A673 (cell line): ENCODE data around the gene OBSCN. TPM values are rescaled to one million over a fixed set of nuclear protein-coding genes. Genes with fewer than 3 reads are reported as not detected.

Experiments used
- BruUV-seq: library from RNA; stranded (reverse); fragments of 400-500 nt; replicated peaks from 2 replicates; lab custom pipeline; 2021; lab: Mats Ljungman, UMichigan
- CTCF ChIA-PET: fragments of 300-600 bp; sonication (Branson Sonifier 250); formaldehyde crosslinking; loops from one replicate; lab custom pipeline; 2022; ENCODE audit warnings: antibody characterized with exemption; lab: Charles Lee
- POLR2A ChIA-PET: fragments of 300-600 bp; sonication (Branson Sonifier 250); formaldehyde crosslinking; loops from one replicate; lab custom pipeline; 2022; ENCODE audit warnings: antibody characterized with exemption; ENCODE audit not compliant: low non-redundant PET; lab: Charles Lee
- DNase-seq: peaks from one replicate; pipeline ENCODE4 v3.0.0-alpha.2; 2015; ENCODE audit warnings: low spot score
- H3K27ac ChIP-seq: fragments of 200-600 bp; sonication (generic); 2 replicates; pipeline ENCODE4 v1.5.1; 2016; ENCODE audit warnings: mixed run types, low read depth, mild to moderate bottlenecking, mixed read lengths, antibody characterized with exemption, low read length; ENCODE audit not compliant: poor library complexity, severe bottlenecking
- H3K27me3 ChIP-seq: fragments of 200-600 bp; sonication (generic); replicated peaks from 2 replicates; pipeline ENCODE4 v1.6.1; 2017; ENCODE audit warnings: mixed run types, low read depth, mild to moderate bottlenecking, mixed read lengths, antibody characterized with exemption, low read length; ENCODE audit not compliant: insufficient read depth, poor library complexity
- H3K36me3 ChIP-seq: fragments of 200-600 bp; sonication (generic); 2 replicates; pipeline ENCODE4 v1.6.1; 2016; ENCODE audit warnings: mixed run types, mild to moderate bottlenecking, mixed read lengths, antibody characterized with exemption, low read length; ENCODE audit not compliant: insufficient read depth, poor library complexity, severe bottlenecking
- H3K4me1 ChIP-seq: fragments of 200-600 bp; sonication (generic); 2 replicates; pipeline ENCODE4 v1.6.1; 2017; ENCODE audit warnings: mixed run types, mild to moderate bottlenecking, mixed read lengths, antibody characterized with exemption, low read length; ENCODE audit not compliant: insufficient read depth, poor library complexity, severe bottlenecking
- H3K4me3 ChIP-seq: fragments of 200-600 bp; sonication (generic); 2 replicates; pipeline ENCODE4 v1.5.1; 2016; ENCODE audit warnings: low read depth, mixed run types, mild to moderate bottlenecking, mixed read lengths, low read length; ENCODE audit not compliant: poor library complexity, severe bottlenecking
- H3K9me3 ChIP-seq: fragments of 200-600 bp; sonication (generic); 2 replicates; pipeline ENCODE4 v1.6.1; 2016; ENCODE audit warnings: mixed run types, low read depth, mild to moderate bottlenecking, mixed read lengths, antibody characterized with exemption, low read length; ENCODE audit not compliant: poor library complexity, severe bottlenecking
- EZH2 ChIP-seq: fragments of 200-600 bp; sonication (generic); IDR thresholded peaks from 2 replicates; pipeline ENCODE4 v1.6.1; 2017; ENCODE audit warnings: borderline replicate concordance, low read depth, mild to moderate bottlenecking, mixed read lengths, antibody characterized with exemption, low read length; ENCODE audit not compliant: poor library complexity, severe bottlenecking
- intact Hi-C: fragments of 100-400 bp; cut with micrococcal nuclease; formaldehyde crosslinking; loops from one replicate; pipeline ENCODE4 v1.10.0; 2022; ENCODE audit not compliant: unreplicated experiment
- total RNA-seq: library from RNA; stranded (reverse); gene quantifications from 2 replicates; pipeline ENCODE4 v1.2.3, GENCODE V29; 2021
- TF ChIP-seq, protein P1 (sequence below): fragments of 300-800, 200-600 bp; sonication (generic); conservative IDR thresholded peaks from 2 replicates; pipeline ENCODE4 v1.5.1; 2017; ENCODE audit warnings: low read depth, mild to moderate bottlenecking, antibody characterized with exemption, low read length, moderate library complexity, mixed read lengths

OBSCN gene
- total RNA-seq, 1 experiment from 2014 or later = 37.7 TPM

- Histone ChIP-seq H3K27me3 (no peaks in the 10 kb centered on the region), H3K9me3 (no peaks in the 10 kb centered on the region), H3K4me3 (no peak overlapping the region), H3K27ac (no peak overlapping the region), H3K36me3 (peaks cover 30% of the 10 kb centered on the region), H3K4me1 (no peaks in the 10 kb centered on the region)
- no TSS peak for BruUV-seq
- intact Hi-C loops = no loop called here
- no peak for DNase-seq
- TF ChIP-seq EZH2 = no peak
- TF ChIP-seq, protein P1, sequence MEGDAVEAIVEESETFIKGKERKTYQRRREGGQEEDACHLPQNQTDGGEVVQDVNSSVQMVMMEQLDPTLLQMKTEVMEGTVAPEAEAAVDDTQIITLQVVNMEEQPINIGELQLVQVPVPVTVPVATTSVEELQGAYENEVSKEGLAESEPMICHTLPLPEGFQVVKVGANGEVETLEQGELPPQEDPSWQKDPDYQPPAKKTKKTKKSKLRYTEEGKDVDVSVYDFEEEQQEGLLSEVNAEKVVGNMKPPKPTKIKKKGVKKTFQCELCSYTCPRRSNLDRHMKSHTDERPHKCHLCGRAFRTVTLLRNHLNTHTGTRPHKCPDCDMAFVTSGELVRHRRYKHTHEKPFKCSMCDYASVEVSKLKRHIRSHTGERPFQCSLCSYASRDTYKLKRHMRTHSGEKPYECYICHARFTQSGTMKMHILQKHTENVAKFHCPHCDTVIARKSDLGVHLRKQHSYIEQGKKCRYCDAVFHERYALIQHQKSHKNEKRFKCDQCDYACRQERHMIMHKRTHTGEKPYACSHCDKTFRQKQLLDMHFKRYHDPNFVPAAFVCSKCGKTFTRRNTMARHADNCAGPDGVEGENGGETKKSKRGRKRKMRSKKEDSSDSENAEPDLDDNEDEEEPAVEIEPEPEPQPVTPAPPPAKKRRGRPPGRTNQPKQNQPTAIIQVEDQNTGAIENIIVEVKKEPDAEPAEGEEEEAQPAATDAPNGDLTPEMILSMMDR = no peak
- ChIA-PET CTCF (no interaction called here), POLR2A (no interaction called here)
These were observed 27.1 kb downstream of the OBSCN start for GRCh38 chr1:228234921-228235320.

GRCh38 chr1:228236744-228237143 is 28.9 kb downstream of the OBSCN start:
- Histone ChIP-seq H3K4me3 (no peak overlapping the region), H3K27me3 (no peaks in the 10 kb centered on the region), H3K27ac (no peak overlapping the region), H3K9me3 (peaks cover 17% of the 10 kb centered on the region), H3K36me3 (peaks cover 30% of the 10 kb centered on the region), H3K4me1 (no peaks in the 10 kb centered on the region)
- POLR2A ChIA-PET = no interaction called here
- DNase-seq = peak; percentile 58
- intact Hi-C loops = no loop called here
- BruUV-seq = no TSS peak
- CTCF ChIA-PET = no interaction called here
- TF ChIP-seq EZH2 = no peak
- TF ChIP-seq, protein P1 = peak; percentile 64

DNA sequence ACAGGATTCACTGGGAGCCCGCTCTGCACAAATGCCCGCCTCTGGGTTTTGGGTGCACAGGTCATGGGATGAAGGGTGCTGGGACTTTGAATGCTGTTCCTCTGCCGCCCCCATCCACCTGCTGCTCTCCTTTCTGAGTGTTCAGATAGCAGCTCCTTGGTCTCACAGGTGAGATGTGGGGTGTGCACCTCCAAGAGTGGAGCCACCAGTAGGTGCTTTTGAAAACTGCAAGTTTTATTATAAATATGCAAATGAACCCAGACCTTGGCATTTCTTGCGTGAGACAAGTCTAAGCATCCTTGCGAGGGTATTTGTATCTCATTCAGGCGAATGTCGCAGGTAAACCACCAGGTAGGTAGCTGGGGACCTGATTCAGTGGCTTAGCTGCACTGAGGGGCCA is 30.2 kb downstream of the OBSCN start:
- BruUV-seq = no TSS peak
- no peak for TF ChIP-seq EZH2
- TF ChIP-seq, protein P1 = no peak
- DNase-seq = no peak
- peaks cover 36% of the 10 kb centered on the region for H3K36me3 ChIP-seq
- peaks cover 30% of the 10 kb centered on the region for H3K9me3 ChIP-seq
- intact Hi-C loops = no loop called here
- ChIA-PET CTCF (no interaction called here), POLR2A (no interaction called here)
- H3K27ac ChIP-seq = no peak overlapping the region
- H3K4me3 ChIP-seq = no peak overlapping the region
- H3K4me1 ChIP-seq = no peaks in the 10 kb centered on the region
- no peaks in the 10 kb centered on the region for H3K27me3 ChIP-seq
